ENCODE data around the gene PIAS4. TPM values are rescaled to one million over a fixed set of nuclear protein-coding genes. Genes with fewer than 3 reads are reported as not detected.
A peak's percentile ranks its signal among the peaks of the same experiment; 100 is the strongest.

PIAS4 gene
- total RNA-seq, 2 donors from 2014 or later, result 20.8 to 22.7 TPM

DNA sequence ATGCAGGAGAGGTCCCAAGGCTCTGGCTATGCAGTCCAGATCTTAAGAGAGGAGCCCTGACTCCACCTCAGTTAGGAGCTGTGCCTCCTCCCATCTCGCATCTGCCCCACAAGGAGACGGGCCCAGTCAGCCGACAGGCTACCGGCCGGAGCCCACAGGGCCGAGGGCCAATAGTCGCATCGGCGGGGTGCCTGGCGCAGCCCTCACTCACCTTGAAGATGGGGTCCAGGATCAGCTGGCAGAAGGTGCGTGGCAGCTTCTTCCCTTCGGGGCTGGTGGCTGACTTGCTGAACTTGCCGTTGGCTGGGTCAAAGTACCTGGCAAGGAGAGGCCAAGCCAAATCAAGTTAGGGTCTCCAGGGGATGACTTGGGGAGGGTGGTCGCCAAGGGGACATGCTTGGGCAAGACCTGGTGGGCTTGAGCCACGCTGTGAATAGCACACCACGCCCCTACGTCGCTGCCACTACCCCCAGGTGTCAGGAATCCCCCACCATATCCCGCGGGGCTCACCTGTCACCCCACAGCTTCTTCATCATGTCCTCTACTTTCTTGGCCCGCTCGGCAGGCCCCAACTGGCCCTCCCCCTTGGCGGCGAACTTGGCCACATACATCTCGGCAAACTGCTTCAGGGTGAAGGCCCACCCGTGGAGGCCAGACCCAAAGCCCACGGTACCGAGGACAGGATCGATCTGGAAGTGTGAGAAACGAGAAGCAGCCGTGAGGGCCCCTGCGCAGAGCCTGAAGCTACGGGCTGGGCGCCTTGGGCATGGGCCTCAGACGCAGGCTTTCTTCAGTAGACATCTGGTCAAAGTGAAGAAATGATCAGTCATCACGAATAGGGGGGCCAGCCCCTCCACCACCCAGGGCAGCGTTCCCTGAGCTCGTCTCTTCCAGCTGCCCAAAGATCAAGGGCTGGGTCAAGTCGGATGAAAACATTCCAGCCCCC lies 25.5 kb upstream of the PIAS4 start:
- ATAC-seq, result no peak
- H3K9me3 ChIP-seq (ENCODE audit: control insufficient read depth, low read length, poor library complexity, severe bottlenecking), result peaks cover 2% of the 10 kb centered on the region
- Mint-ChIP-seq H3K27ac (peak overlapping the region; percentile 95), H3K27me3 (no peaks in the 10 kb centered on the region), H3K4me3 (peak overlapping the region; percentile 28), H3K36me3 (ENCODE audit: low read depth) (peaks cover 5% of the 10 kb centered on the region), H3K4me1 (peaks cover 22% of the 10 kb centered on the region)
- no peak for DNase-seq

DNA sequence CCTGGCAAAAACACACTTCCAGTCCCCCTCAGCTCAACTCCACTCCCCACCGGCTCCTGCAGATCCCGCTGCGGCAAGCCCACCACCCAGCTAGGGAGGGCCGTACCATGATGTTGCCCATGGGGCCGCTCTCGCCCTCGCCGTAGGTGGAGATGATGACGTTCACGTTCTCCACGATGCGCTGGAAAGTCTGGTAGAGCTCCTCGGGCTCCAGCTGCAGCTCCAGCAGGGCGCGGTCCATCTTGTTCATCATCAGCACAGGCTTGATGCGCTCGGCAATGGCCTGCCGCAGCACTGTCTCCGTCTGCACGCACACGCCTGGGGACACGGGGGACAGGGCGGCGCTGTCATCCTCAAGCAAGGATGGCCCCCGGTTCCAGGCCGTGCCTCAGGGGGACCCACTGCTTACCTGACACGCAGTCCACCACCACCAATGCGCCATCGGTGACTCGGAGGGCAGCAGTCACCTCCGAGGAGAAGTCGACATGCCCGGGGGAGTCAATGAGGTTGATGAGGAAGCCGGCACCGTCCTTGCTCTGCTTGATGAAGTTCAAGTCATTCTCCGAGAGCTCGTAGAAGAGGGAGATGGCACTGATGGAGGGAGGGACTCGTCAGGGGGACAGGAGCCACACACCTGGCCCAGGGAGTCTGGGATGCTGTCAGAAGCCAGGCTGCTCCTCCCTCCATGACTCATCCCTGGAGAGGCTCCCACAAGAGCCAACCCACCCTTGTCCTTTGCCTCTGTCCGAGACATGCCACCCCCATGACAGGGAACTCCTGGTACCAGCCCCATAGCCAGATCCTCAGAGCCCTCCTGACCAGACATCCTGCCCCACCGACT lies 24.6 kb upstream of the PIAS4 start:
- Mint-ChIP-seq H3K36me3 (ENCODE audit: low read depth) (peaks cover 5% of the 10 kb centered on the region), H3K4me1 (peaks cover 24% of the 10 kb centered on the region), H3K4me3 (peak overlapping the region; percentile 95), H3K27ac (peak overlapping the region; percentile 95), H3K27me3 (no peaks in the 10 kb centered on the region)
- ATAC-seq, result no peak
- no peak for DNase-seq
- H3K9me3 ChIP-seq (ENCODE audit: control insufficient read depth, low read length, poor library complexity, severe bottlenecking), result peaks cover 2% of the 10 kb centered on the region

DNA sequence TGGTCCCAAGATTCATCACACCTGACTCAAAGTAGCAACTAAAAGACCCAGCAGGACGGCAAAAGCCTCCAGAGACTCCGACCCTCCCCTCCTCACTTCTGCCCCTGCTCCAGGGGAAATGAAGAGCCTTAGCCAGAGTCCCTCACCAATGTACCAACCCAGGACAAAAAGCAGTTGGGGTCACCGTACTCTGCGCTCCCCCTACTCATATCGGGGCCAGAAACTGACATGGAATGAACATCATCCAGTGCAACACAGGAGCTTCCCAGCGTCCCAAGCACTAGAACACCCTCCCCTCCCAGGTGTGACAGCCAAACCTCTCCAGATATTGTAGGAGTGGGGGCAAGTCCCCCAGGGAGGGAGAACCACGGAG lies 24.0 kb upstream of the PIAS4 start:
- Mint-ChIP-seq H3K4me1 (peaks cover 24% of the 10 kb centered on the region), H3K36me3 (ENCODE audit: low read depth) (peaks cover 3% of the 10 kb centered on the region), H3K4me3 (peak overlapping the region; percentile 95), H3K27me3 (no peaks in the 10 kb centered on the region), H3K27ac (peak overlapping the region; percentile 95)
- H3K9me3 ChIP-seq (ENCODE audit: control insufficient read depth, low read length, poor library complexity, severe bottlenecking), result peaks cover 2% of the 10 kb centered on the region
- DNase-seq, result no peak
- ATAC-seq, result no peak

DNA sequence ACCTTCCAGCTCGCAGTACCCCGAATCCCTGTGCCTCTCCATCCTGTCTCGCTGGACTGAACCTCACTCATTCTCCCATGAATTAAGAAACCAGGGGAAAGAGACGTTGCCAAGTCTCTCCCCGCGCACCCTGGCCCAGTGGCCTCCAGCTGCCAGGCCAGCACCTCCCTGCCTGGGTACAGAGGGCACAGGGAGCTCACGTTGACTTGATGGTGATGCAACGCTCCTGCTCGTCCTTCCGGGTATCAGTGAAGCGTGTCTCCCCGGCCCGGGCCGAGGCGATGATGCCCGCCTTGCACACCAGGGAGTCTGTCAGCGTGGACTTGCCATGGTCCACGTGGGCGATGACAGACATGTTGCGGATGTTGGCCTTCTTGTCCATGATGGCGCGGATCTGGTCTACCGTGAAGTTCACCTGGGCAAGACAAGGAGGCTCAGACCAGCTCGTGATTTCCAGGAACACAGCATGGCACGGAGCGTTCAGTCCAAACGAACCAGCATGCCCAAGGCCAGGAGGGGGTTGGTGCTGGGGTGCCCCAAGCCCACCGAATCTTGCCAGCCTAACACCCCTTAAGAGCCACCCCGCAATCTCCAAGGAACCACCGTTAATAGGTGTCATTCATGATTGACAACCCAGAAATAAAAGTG lies 23.5 kb upstream of the PIAS4 start:
- Mint-ChIP-seq H3K27me3 (no peaks in the 10 kb centered on the region), H3K4me3 (peak overlapping the region; percentile 95), H3K27ac (peak overlapping the region; percentile 95), H3K36me3 (ENCODE audit: low read depth) (peaks cover 3% of the 10 kb centered on the region), H3K4me1 (peaks cover 24% of the 10 kb centered on the region)
- no peak for ATAC-seq
- peaks cover 2% of the 10 kb centered on the region for H3K9me3 ChIP-seq (ENCODE audit: control insufficient read depth, low read length, poor library complexity, severe bottlenecking)
- DNase-seq, result no peak

DNA sequence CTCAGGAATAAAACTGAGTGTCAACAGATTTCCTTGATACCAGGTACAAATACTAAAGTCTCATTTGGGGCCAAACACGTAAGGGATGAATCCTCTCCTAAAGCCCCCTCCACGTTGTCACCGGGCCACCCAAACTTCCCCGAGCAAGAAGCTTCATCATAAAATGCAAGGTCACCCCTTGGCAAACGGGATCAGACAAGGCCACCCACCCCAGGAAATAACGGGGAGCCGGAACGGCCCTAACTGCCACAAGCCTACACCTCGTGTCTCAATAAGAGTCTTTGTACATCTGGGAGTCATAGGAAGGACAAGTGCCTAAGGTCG lies 23.0 kb upstream of the PIAS4 start:
- ATAC-seq (peak; percentile 2), DNase-seq (no peak)
- Mint-ChIP-seq H3K36me3 (ENCODE audit: low read depth) (peaks cover 3% of the 10 kb centered on the region), H3K4me3 (peak overlapping the region; percentile 95), H3K4me1 (peaks cover 24% of the 10 kb centered on the region), H3K27me3 (no peaks in the 10 kb centered on the region), H3K27ac (peak overlapping the region; percentile 95)
- H3K9me3 ChIP-seq (ENCODE audit: control insufficient read depth, low read length, poor library complexity, severe bottlenecking), result peaks cover 2% of the 10 kb centered on the region

DNA sequence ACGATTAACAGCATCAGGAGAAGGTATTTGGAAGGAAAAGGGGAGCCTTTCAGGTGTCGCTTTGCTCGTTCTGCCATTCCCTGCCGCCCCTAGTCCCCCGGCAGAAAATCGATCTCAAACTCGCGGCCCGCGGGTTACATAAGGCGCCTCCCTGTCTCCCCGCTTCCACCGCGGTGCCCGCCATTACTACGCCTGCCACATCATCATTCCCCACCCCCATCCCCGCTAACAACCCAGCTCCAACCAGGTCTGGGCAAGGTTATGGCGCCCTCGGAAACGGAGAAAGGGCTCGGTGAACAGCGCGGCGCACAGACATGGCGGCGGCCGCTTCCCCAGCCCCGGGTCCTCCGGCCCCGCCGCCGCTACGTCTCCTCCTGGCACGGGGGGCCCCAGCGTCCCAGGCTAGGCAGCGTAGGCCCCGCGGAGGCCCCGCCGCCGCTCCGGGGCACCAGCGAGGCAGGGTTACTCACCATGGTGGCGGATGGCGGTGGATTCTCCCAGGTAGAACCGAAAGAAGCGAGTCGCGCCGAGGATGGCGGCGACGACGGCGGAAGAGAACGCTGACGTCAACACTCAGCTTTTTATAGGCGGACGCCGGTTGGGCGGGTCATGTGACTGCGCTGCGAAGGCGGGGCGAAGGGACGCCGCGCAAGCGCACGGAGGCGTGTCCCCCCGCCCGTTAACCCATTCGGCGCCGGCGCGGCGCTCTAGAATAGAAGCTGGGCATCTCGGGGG lies 22.5 kb upstream of the PIAS4 start, which contains the start of gene EEF2:
Gene EEF2, minus strand, starts transcription at position 556 of the 735 bp plus-strand sequence. Its CDS starts 83 bp downstream, at position 473.
- DNase-seq, result peak; percentile 85 to 89 (median 86)
- Mint-ChIP-seq H3K36me3 (ENCODE audit: low read depth) (peaks cover 3% of the 10 kb centered on the region), H3K27ac (peak within 1 kb of the TSS; percentile 95), H3K4me1 (peaks cover 25% of the 10 kb centered on the region), H3K4me3 (peak within 1 kb of the TSS; percentile 95), H3K27me3 (no peaks in the 10 kb centered on the region)
- ATAC-seq, result peak; percentile 61
- H3K9me3 ChIP-seq (ENCODE audit: control insufficient read depth, low read length, poor library complexity, severe bottlenecking), result peaks cover 2% of the 10 kb centered on the region

DNA sequence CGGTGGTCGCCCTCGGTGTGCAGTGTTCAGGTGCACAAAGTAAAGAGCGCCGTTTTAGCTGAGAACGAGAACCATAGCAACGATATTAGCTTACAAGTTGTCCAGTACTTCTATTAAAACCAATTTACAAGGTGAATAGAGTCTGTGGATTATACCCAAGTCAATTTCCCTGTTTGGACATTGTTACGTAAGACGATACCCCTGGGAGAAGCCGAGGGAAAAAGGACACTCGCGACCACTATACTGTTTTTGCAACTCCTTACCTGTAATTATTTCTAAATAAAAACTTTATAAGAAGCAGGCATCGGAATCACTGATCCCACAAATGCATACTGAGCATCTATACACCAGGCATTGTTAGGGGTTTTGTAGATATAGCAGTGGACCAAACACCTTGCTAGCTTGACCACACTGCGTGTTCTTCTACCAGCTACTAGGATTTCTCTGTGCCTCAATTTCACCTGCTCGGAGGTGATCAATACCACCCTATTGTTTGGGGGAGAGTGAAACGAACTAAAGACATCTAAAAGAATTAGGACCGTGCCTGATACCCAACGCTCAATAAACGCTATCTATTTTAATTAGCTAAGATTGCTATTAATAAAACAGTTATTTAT lies 21.8 kb upstream of the PIAS4 start:
- Mint-ChIP-seq H3K27me3 (no peaks in the 10 kb centered on the region), H3K4me1 (peaks cover 27% of the 10 kb centered on the region), H3K36me3 (ENCODE audit: low read depth) (peaks cover 3% of the 10 kb centered on the region), H3K27ac (peak overlapping the region; percentile 95), H3K4me3 (peak overlapping the region; percentile 95)
- ATAC-seq (no peak), DNase-seq (no peak)
- peaks cover 2% of the 10 kb centered on the region for H3K9me3 ChIP-seq (ENCODE audit: control insufficient read depth, low read length, poor library complexity, severe bottlenecking)

DNA sequence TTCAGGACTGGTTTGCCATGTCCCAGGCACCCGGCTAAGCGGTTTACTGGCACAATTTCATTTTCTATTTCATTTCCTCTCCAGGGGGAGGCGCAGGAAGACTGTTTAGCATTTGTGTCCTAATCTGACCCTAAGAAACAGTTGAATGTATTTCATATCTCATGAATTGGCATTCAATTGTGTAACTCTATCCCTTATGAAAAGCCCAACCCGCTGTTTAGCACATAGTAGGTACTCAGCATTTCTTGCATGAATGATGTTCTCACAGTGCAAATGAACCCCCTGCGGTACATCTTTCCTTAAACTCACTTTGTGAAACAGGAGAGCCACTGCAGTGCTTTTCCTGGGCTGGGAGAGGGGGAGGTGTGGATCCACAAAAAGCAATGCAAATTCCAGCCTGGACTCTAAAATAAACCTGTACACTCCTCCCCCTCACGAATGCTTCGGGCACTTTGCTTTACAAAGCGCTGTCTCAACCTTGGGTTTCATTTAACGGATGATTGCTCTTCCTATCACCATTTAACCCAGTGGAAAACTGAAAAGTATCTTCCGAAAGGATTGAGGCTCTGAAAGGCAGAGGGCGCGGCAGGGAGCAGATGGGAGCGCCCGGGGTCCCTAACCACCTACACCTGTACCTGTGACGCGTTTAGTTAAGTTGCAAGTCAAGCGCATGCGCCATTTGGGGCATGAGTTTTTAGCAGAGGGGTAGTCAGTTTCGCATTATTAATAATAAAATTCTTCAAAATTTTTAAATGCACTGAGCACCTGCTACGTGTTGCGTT lies 21.1 kb upstream of the PIAS4 start:
- peaks cover 24% of the 10 kb centered on the region for H3K4me1 Mint-ChIP-seq
- no peaks in the 10 kb centered on the region for H3K27me3 Mint-ChIP-seq
- H3K4me3 Mint-ChIP-seq, result peak overlapping the region; percentile 87
- peak overlapping the region; percentile 95 for H3K27ac Mint-ChIP-seq
- H3K9me3 ChIP-seq (ENCODE audit: control insufficient read depth, low read length, poor library complexity, severe bottlenecking), result peaks cover 2% of the 10 kb centered on the region
- peak; percentile 23 for ATAC-seq
- H3K36me3 Mint-ChIP-seq (ENCODE audit: low read depth), result peaks cover 3% of the 10 kb centered on the region
- DNase-seq, result peak in 1 of 3 donors; percentile 40

DNA sequence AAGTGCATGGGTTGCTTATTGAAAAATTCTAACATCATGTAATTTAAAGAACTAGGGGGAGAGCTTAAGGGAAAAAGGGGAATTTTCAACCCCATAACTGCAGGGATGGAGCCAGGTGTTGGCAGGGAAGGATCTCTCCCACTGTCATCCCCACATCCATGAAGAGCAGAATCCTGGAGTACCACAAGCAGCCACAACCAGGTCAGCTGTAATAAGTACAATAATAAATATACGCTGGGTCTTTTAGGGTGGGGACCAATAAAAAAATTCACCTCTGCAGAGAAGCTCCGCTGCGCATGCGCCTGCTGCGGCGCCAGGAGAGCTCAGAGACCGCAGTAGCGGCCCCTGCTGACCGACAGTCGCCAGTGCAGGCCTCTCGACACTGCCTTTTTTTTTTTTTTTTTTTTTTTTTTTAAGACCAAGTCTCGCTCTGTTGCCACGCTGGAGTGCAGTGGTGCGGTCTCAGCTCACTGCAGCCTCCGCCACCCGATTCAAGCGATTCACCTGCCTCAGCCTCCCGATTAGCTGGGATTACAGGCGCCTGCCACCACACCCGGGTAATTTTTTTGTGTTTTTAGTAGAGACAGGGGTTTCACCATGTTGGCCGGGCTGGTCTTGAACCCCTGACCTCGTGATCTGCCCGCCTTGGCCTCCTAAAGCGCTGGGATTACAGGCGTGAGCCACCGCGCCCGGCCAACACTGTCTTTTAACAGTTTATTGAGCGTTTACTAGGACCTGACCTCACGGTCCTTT lies 19.7 kb upstream of the PIAS4 start:
- Mint-ChIP-seq H3K27ac (peak overlapping the region; percentile 95), H3K4me1 (peaks cover 23% of the 10 kb centered on the region), H3K27me3 (no peaks in the 10 kb centered on the region), H3K4me3 (peak overlapping the region; percentile 50), H3K36me3 (ENCODE audit: low read depth) (peaks cover 3% of the 10 kb centered on the region)
- DNase-seq (peak; percentile 85 to 87 (median 86)), ATAC-seq (peak; percentile 52)
- peaks cover 2% of the 10 kb centered on the region for H3K9me3 ChIP-seq (ENCODE audit: control insufficient read depth, low read length, poor library complexity, severe bottlenecking)

DNA sequence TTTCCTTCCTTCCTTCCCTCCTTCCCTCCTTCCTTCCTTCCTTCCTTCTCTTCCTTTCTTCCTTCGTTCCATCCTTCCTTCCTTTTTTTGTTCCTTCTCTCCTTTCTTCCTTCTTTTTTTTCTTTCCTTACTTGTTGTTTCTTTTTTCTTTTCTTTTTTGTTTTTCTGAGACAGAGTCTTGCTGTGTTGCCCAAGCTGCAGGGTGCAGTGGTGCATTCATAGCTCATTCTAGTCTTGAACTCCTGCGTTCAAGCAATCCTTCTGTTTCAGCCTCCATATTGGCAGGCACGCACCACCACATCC lies 16.8 kb upstream of the PIAS4 start:
- H3K27ac Mint-ChIP-seq, result no peak overlapping the region
- H3K36me3 Mint-ChIP-seq (ENCODE audit: low read depth), result no peaks in the 10 kb centered on the region

DNA sequence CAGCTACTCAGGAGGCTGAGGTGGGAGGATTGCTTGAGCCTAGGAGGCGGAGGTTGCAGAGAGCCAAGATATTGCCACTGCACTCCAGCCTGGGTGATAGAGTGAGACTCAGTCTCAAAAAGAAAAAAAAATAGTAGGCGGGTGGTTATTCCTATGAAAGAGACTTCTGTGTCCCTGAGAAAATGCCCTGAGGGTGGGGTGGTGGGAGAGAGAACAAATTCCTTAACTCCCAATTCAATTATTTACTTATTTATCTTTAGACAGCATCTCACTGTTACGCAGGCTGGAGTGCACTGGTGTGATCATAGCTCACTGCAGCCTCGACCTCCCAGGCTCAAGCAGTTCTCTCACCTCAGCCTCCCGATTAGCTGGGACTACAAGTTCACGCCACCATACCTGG lies 11.9 kb upstream of the PIAS4 start:
- no peak for DNase-seq

More for the DNA sequence above, 16.8 kb upstream of the PIAS4 start:
- Mint-ChIP-seq H3K4me1 (peaks cover 7% of the 10 kb centered on the region), H3K4me3 (peak overlapping the region; percentile 0), H3K27me3 (no peaks in the 10 kb centered on the region)
- DNase-seq (no peak), ATAC-seq (no peak)
- H3K9me3 ChIP-seq (ENCODE audit: control insufficient read depth, low read length, poor library complexity, severe bottlenecking), result no peaks in the 10 kb centered on the region

More for the DNA sequence above, 11.9 kb upstream of the PIAS4 start:
- Mint-ChIP-seq H3K36me3 (ENCODE audit: low read depth) (no peaks in the 10 kb centered on the region), H3K27me3 (no peaks in the 10 kb centered on the region), H3K27ac (no peak overlapping the region), H3K4me1 (no peaks in the 10 kb centered on the region), H3K4me3 (no peak overlapping the region)
- no peaks in the 10 kb centered on the region for H3K9me3 ChIP-seq (ENCODE audit: control insufficient read depth, low read length, poor library complexity, severe bottlenecking)
- ATAC-seq, result no peak

Data from T-helper 17 cell (primary cell).